ENCODE results near the gene CDK5R2.

GRCh38 chr2:218964041-218964771 lies 4.7 kb downstream of the CDK5R2 start:
- TF ChIP-seq CTCF (IDR thresholded peaks at IDR 0.05 in 2 of 3, conservative IDR thresholded peaks at IDR 0.05 in 1 of 3; ENCODE audit: borderline replicate concordance in 1 of 3, insufficient read depth in 1 of 3, low read depth in 2 of 3, low read length in 2 of 3) (no peak), SRF (IDR thresholded peaks at IDR 0.05; ENCODE audit: low read depth) (no peak), REST (IDR thresholded peaks at IDR 0.05; ENCODE audit: low read depth) (no peak), RAD21 (IDR thresholded peaks at IDR 0.05; ENCODE audit: low read depth) (no peak), POLR2A (IDR thresholded peaks at IDR 0.05; ENCODE audit: borderline replicate concordance, extremely low read depth, insufficient read depth, insufficient read length) (no peak), YY1 (IDR thresholded peaks at IDR 0.05; ENCODE audit: extremely low read depth, insufficient replicate concordance, low read depth, low read length) (no peak), FOSL1 (IDR thresholded peaks at IDR 0.05; ENCODE audit: low read depth) (no peak), EZH2 (IDR thresholded peaks at IDR 0.05) (no peak), ELF1 (IDR thresholded peaks at IDR 0.05; ENCODE audit: borderline replicate concordance, low read depth) (no peak), MAX (IDR thresholded peaks at IDR 0.05) (no peak), CBX3 (IDR thresholded peaks at IDR 0.05; ENCODE audit: low read depth) (no peak), ZFX (IDR thresholded peaks at IDR 0.05) (no peak)

Measured in HCT116 (cell line).